K562 (cell line): ENCODE data around the gene PDCD6IP. TPM values are rescaled to one million over a fixed set of nuclear protein-coding genes. Genes with fewer than 3 reads are reported as not detected.

Experiments used
- BMI1 ChIP-seq: fragments of 150-350 bp; IDR thresholded peaks from 2 replicates; pipeline ENCODE4 v1.6.1; 2014; ENCODE audit warnings: low read length
- CBFA2T3 ChIP-seq: fragments of 450-650 bp; IDR thresholded peaks from 2 replicates; pipeline ENCODE4 v1.6.1; 2017
- CCAR2 ChIP-seq: fragments of 200-400 bp; formaldehyde crosslinking; IDR thresholded peaks from 2 replicates; pipeline ENCODE4 v1.6.1; 2017; ENCODE audit warnings: mild to moderate bottlenecking, low read depth, low read length
- CXXC5 ChIP-seq: fragments of 250-450 bp; sonication (Bioruptor Pico); IDR thresholded peaks from 2 replicates; pipeline ENCODE4 v1.8.0; 2022; ENCODE audit warnings: inconsistent platforms, mild to moderate bottlenecking, moderate library complexity
- ELF1 ChIP-seq: fragments of 200-800 bp; sonication (Bioruptor generic); IDR thresholded peaks from 2 replicates; pipeline ENCODE4 v1.6.1; 2016; ENCODE audit warnings: missing genetic modification characterization, missing compliant biosample characterization
- MAFF ChIP-seq: IDR thresholded peaks from 2 replicates; pipeline ENCODE4 v1.6.1; 2012; ENCODE audit warnings: low read length, improper control_type of control experiment
- MGA ChIP-seq: fragments of 450-650 bp; IDR thresholded peaks from 2 replicates; pipeline ENCODE4 v1.6.1; 2016; ENCODE audit warnings: mild to moderate bottlenecking, moderate library complexity
- MIER1 ChIP-seq: fragments of 450-650 bp; IDR thresholded peaks from 2 replicates; pipeline ENCODE4 v1.6.1; 2016; ENCODE audit warnings: antibody characterized with exemption, mild to moderate bottlenecking, low read depth
- NCOA6 ChIP-seq: fragments of 450-650 bp; IDR thresholded peaks from 2 replicates; pipeline ENCODE4 v1.6.1; 2017; ENCODE audit warnings: mild to moderate bottlenecking
- POLR3G ChIP-seq: IDR thresholded peaks from 2 replicates; pipeline ENCODE4 v1.6.1; 2011; ENCODE audit not compliant: insufficient read length, insufficient replicate concordance; ENCODE audit errors: extremely low read depth
- RBM25 ChIP-seq: fragments of 200-400 bp; formaldehyde crosslinking; IDR thresholded peaks from 2 replicates; pipeline ENCODE4 v1.6.1; 2018; ENCODE audit warnings: low read length, low read depth, moderate library complexity; ENCODE audit not compliant: severe bottlenecking
- SNIP1 ChIP-seq: fragments of 450-650 bp; IDR thresholded peaks from 2 replicates; pipeline ENCODE4 v1.7.1; 2017; ENCODE audit warnings: low read depth, mild to moderate bottlenecking
- SP1 ChIP-seq: sonication (generic); formaldehyde crosslinking; IDR thresholded peaks from 2 replicates; pipeline ENCODE4 v1.8.1; 2022; ENCODE audit warnings: mild to moderate bottlenecking, missing genetic modification reagents
- ZFP1 ChIP-seq: fragments of 450-650 bp; formaldehyde crosslinking; IDR thresholded peaks from 2 replicates; pipeline ENCODE4 v1.4.0; 2020; ENCODE audit warnings: mild to moderate bottlenecking, mixed read lengths
- ZNF3 ChIP-seq: fragments of 250-450 bp; sonication (Bioruptor Pico); IDR thresholded peaks from 2 replicates; pipeline ENCODE4 v1.5.0; 2021; ENCODE audit warnings: mild to moderate bottlenecking, moderate library complexity
- ZNF449 ChIP-seq: fragments of 250-450 bp; sonication (Bioruptor Pico); IDR thresholded peaks from 2 replicates; pipeline ENCODE4 v1.8.0; 2022; ENCODE audit warnings: moderate library complexity, mild to moderate bottlenecking, inconsistent platforms
- ZNF668 ChIP-seq: fragments of 250-450 bp; sonication (Bioruptor Pico); IDR thresholded peaks from 2 replicates; pipeline ENCODE4 v1.8.0; 2022; ENCODE audit warnings: mild to moderate bottlenecking, inconsistent platforms
- polyA plus RNA-seq, 8 experiments: library from polyadenylated mRNA; depleted of rRNA in 4 of 8; stranded (reverse) in 5 of 8; unstranded in 3 of 8; fragments of >200 nt; fragmentation: Nextera tagmentation in 2 of 8; fragmentation: Illumina TruSeq in 1 of 8; extraction: Ambion mirVana in 2 of 8; extraction: Trizol in 1 of 8; gene quantifications; 2 replicates each; pipeline versions ENCODE4 v1.2.1 to v1.2.3, GENCODE V29; 2011 to 2014; ENCODE audit warnings: inconsistent platforms in 1 of 8, missing spikeins in 1 of 8
- total RNA-seq, 7 experiments: library from RNA; depleted of rRNA in 6 of 7; stranded (reverse); fragments of >200 nt in 6 of 7; fragmentation: Illumina TruSeq in 2 of 7; extraction: Trizol in 2 of 7; gene quantifications; 2 replicates each; pipeline versions ENCODE4 v1.2.1 to v1.2.3, GENCODE V29; 2011 to 2021; ENCODE audit warnings: low replicate concordance in 1 of 7

PDCD6IP gene
- total and polyA plus RNA-seq, 9 of the 15 experiments (the other 6 are each of a cell fraction or from before 2014, with no cell fraction given), result 40.2 to 302 (median 122) TPM

GRCh38 chr3:33900809-33901505 is 102.5 kb downstream of the PDCD6IP start (continued):
- peak; percentile 86 for TF ChIP-seq MGA
- no peak for TF ChIP-seq SNIP1
- TF ChIP-seq SP1, result peak; percentile 82
- TF ChIP-seq ZNF449 (CRISPR knock-in tag), result no peak
- TF ChIP-seq CXXC5 (CRISPR knock-in tag), result peak; percentile 86
- no peak for TF ChIP-seq RBM25
- TF ChIP-seq ZNF3 (CRISPR knock-in tag), result no peak
- no peak for TF ChIP-seq POLR3G
- no peak for TF ChIP-seq MIER1
- no peak for TF ChIP-seq ZNF668 (CRISPR knock-in tag)
- TF ChIP-seq BMI1, result no peak
- TF ChIP-seq ZFP1 (CRISPR knock-in tag), result no peak
- TF ChIP-seq ELF1 (tag), result peak; percentile 86
- peak; percentile 100 for TF ChIP-seq CBFA2T3
- peak; percentile 91 for TF ChIP-seq MAFF
- peak; percentile 40; the same call in 1 of the 2 replicates for TF ChIP-seq NCOA6
- TF ChIP-seq CCAR2, result no peak
